ENCODE measurements around the gene GDI1.

- TF ChIP-seq, protein P1, sequence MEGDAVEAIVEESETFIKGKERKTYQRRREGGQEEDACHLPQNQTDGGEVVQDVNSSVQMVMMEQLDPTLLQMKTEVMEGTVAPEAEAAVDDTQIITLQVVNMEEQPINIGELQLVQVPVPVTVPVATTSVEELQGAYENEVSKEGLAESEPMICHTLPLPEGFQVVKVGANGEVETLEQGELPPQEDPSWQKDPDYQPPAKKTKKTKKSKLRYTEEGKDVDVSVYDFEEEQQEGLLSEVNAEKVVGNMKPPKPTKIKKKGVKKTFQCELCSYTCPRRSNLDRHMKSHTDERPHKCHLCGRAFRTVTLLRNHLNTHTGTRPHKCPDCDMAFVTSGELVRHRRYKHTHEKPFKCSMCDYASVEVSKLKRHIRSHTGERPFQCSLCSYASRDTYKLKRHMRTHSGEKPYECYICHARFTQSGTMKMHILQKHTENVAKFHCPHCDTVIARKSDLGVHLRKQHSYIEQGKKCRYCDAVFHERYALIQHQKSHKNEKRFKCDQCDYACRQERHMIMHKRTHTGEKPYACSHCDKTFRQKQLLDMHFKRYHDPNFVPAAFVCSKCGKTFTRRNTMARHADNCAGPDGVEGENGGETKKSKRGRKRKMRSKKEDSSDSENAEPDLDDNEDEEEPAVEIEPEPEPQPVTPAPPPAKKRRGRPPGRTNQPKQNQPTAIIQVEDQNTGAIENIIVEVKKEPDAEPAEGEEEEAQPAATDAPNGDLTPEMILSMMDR (IDR thresholded peaks at IDR 0.05), result no peak
- TF ChIP-seq MAX (IDR thresholded peaks at IDR 0.05; ENCODE audit: low read depth) (no peak), TAF1 (IDR thresholded peaks at IDR 0.05; ENCODE audit: borderline replicate concordance, low read depth, low read length) (no peak), CHD2 (IDR thresholded peaks at IDR 0.05; ENCODE audit: low read length, partially characterized antibody) (no peak), JUND (IDR thresholded peaks at IDR 0.05) (no peak), PBX3 (IDR thresholded peaks at IDR 0.05) (no peak), SIN3A (IDR thresholded peaks at IDR 0.05; ENCODE audit: borderline replicate concordance, low read depth, low read length) (no peak), RAD21 (IDR thresholded peaks at IDR 0.05; ENCODE audit: low read length) (no peak), RCOR1 (IDR thresholded peaks at IDR 0.05; ENCODE audit: low read length) (no peak), NFIC (IDR thresholded peaks at IDR 0.05; ENCODE audit: borderline replicate concordance) (no peak), EZH2phosphoT487 (IDR thresholded peaks at IDR 0.05; ENCODE audit: borderline replicate concordance, low read depth) (no peak), EP300 (IDR thresholded peaks at IDR 0.05; ENCODE audit: borderline replicate concordance in 1 of 2, low read depth in 1 of 2, low read length in 1 of 2) (no peak)
- TF ChIP-seq, protein P2, sequence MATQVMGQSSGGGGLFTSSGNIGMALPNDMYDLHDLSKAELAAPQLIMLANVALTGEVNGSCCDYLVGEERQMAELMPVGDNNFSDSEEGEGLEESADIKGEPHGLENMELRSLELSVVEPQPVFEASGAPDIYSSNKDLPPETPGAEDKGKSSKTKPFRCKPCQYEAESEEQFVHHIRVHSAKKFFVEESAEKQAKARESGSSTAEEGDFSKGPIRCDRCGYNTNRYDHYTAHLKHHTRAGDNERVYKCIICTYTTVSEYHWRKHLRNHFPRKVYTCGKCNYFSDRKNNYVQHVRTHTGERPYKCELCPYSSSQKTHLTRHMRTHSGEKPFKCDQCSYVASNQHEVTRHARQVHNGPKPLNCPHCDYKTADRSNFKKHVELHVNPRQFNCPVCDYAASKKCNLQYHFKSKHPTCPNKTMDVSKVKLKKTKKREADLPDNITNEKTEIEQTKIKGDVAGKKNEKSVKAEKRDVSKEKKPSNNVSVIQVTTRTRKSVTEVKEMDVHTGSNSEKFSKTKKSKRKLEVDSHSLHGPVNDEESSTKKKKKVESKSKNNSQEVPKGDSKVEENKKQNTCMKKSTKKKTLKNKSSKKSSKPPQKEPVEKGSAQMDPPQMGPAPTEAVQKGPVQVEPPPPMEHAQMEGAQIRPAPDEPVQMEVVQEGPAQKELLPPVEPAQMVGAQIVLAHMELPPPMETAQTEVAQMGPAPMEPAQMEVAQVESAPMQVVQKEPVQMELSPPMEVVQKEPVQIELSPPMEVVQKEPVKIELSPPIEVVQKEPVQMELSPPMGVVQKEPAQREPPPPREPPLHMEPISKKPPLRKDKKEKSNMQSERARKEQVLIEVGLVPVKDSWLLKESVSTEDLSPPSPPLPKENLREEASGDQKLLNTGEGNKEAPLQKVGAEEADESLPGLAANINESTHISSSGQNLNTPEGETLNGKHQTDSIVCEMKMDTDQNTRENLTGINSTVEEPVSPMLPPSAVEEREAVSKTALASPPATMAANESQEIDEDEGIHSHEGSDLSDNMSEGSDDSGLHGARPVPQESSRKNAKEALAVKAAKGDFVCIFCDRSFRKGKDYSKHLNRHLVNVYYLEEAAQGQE (IDR thresholded peaks at IDR 0.05; ENCODE audit: low read depth, low read length), result no peak
- TF ChIP-seq, protein P3, sequence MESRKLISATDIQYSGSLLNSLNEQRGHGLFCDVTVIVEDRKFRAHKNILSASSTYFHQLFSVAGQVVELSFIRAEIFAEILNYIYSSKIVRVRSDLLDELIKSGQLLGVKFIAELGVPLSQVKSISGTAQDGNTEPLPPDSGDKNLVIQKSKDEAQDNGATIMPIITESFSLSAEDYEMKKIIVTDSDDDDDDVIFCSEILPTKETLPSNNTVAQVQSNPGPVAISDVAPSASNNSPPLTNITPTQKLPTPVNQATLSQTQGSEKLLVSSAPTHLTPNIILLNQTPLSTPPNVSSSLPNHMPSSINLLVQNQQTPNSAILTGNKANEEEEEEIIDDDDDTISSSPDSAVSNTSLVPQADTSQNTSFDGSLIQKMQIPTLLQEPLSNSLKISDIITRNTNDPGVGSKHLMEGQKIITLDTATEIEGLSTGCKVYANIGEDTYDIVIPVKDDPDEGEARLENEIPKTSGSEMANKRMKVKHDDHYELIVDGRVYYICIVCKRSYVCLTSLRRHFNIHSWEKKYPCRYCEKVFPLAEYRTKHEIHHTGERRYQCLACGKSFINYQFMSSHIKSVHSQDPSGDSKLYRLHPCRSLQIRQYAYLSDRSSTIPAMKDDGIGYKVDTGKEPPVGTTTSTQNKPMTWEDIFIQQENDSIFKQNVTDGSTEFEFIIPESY (IDR thresholded peaks at IDR 0.05; ENCODE audit: borderline replicate concordance, low read depth), result no peak
Observed at GRCh38 chrX:154458954-154459778, 22.2 kb downstream of the GDI1 start.
